ENCODE measurements around the gene PLIN3. TPM values are rescaled to one million over a fixed set of nuclear protein-coding genes. Genes with fewer than 3 reads are reported as not detected.

PLIN3 gene
- total and polyA plus RNA-seq, 2 donors (not counting 1 experiment from before 2014, with no cell fraction given) = 27.6 to 34.3 TPM

- H3K4me1 ChIP-seq (ENCODE audit: control insufficient read depth in 2 of 2, insufficient read depth in 2 of 2, low read length in 2 of 2) = peaks cover 48 to 57% of the 10 kb centered on the region in 2 donors
- peaks cover 85% of the 10 kb centered on the region for H4K20me1 ChIP-seq (ENCODE audit: control insufficient read depth, insufficient read depth, low read length, poor library complexity, severe bottlenecking)
- Mint-ChIP-seq H3K4me1 (peaks cover 55% of the 10 kb centered on the region), H3K4me3 (peak overlapping the region; percentile 93), H3K27me3 (no peaks in the 10 kb centered on the region), H3K9me3 (ENCODE audit: insufficient read depth) (no peaks in the 10 kb centered on the region), H3K27ac (peak overlapping the region; percentile 59)
- H3K4me3 ChIP-seq (ENCODE audit: control extremely low read depth in 1 of 5, extremely low read depth in 1 of 5, insufficient read depth in 1 of 5, low read depth in 2 of 5, low read length in 4 of 5) = peak overlapping the region; percentile 40 to 73 (median 62)
- peak overlapping the region; percentile 72 for H2AFZ ChIP-seq (ENCODE audit: insufficient read depth, low read depth, low read length, poor library complexity, severe bottlenecking)
- intact Hi-C loops (cut with micrococcal nuclease) = loop anchor here (1.0 to 2.0 kb wide), 2 partner anchors 58 to 221 kb away; no protein-coding TSS in a partner anchor
- ChIA-PET POLR2A (interaction anchor here (0.6 kb wide), 1 partner anchor 20 kb away, joined by 11 read pairs; no protein-coding TSS in a partner anchor), CTCF (interaction anchor here (1.5 to 15.4 kb wide), 4 partner anchors 39 to 120 kb away, joined by 5 to 219 read pairs (median 72); partner anchors contain the start of gene PLIN3)
- peaks cover 2 to 8% of the 10 kb centered on the region in 2 experiments for H3K36me3 ChIP-seq (replicated peaks in 1 of 2; ENCODE audit: control extremely low read depth in 1 of 2, control insufficient read depth in 1 of 2, extremely low read depth in 1 of 2, insufficient read depth in 2 of 2, low read length in 1 of 2)
- H3K27ac ChIP-seq (ENCODE audit: low read length in 2 of 2) = no peak overlapping the region
- H3K9me3 ChIP-seq (ENCODE audit: control extremely low read depth in 1 of 3, control insufficient read depth in 2 of 3, insufficient read depth in 1 of 3, low read length in 2 of 3) = no peaks in the 10 kb centered on the region
- WGBS (ENCODE audit: insufficient coverage) = under 1% methylated on average over 73 of the region's 85 CpGs
- H3K9ac ChIP-seq (ENCODE audit: low read length) = peak overlapping the region; percentile 70
- peaks cover 0 to 3% (median 0%) of the 10 kb centered on the region in 4 experiments for H3K27me3 ChIP-seq (replicated peaks in 1 of 4; ENCODE audit: control extremely low read depth in 1 of 4, control insufficient read depth in 3 of 4, insufficient read depth in 4 of 4, low read length in 3 of 4)
- ATAC-seq (ENCODE audit: low read depth) = peak; percentile 97
- peak; percentile 95 for DNase-seq
- H3K79me2 ChIP-seq (ENCODE audit: control insufficient read depth, insufficient read depth, low read length) = peaks cover 93% of the 10 kb centered on the region
- no peak for TF ChIP-seq EZH2 (IDR thresholded peaks at IDR 0.05; ENCODE audit: borderline replicate concordance, insufficient read depth, low read depth, low read length, poor library complexity, severe bottlenecking)
- no peak for TF ChIP-seq CTCF (IDR thresholded peaks at IDR 0.05)
- H3K4me2 ChIP-seq (replicated peaks; ENCODE audit: low read depth, low read length, poor library complexity, severe bottlenecking) = peak overlapping the region; percentile 99
Measured at GRCh38 chr19:4909897-4910593, 42.6 kb upstream of the PLIN3 start.
